ENCODE data around the gene TMPRSS15.

TMPRSS15 gene

DNA sequence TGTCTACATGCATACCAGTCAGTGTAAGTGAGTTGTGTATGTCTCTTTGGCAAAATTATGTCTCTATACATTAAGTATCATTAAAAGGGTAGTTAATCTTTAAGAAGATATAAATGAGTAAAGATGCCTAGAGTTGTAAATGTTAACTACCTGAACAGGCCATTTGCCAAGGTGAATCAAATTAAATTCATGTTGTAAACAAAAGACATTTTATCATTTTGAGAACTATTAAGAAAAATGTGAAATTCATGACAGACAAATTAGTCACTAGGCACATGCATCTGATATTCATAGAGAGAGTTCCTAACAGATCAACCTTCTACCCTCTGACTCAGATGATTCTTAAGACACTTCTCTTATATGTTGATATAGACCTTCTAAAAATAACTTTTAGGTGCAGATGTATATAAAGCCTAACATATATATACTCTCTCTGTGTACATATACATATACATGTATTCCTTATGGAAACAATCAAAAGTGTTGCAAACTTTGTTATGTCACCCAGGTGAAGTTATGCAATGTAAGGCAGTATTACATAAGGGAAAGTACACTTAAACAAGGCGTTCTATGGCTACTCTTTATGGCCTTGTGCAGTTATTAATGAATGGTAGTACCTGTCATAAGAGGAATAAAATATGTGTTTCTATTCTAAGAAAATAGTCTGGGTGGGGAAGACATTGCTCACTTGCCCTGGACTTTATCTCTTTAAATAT lies at the start of gene TMPRSS15:
Gene TMPRSS15 (minus strand): TSS at position 51 of the 716 bp plus-strand sequence. CDS start 163 bp downstream, outside the sequence.
- DNase-seq: peak; percentile 8

DNA sequence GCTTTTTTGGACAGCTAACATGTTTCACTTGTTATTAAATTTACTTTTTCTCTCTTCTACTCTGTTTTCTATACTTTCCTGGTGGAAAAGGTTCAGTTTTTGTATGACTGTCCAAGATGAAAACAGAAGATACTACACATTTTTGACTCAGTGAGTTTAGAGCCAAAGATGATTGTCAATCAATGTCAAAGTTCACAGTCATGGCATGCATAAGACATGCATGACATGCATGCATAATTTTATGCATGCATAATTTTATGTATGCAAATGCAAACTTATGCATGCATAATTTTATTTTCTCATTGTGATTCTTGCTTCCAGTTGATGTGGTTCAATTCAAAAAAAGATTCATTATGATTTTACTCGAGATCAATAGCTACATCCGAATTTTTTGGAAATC lies 48.1 kb upstream of the TMPRSS15 start:
- DNase-seq: no peak

DNA sequence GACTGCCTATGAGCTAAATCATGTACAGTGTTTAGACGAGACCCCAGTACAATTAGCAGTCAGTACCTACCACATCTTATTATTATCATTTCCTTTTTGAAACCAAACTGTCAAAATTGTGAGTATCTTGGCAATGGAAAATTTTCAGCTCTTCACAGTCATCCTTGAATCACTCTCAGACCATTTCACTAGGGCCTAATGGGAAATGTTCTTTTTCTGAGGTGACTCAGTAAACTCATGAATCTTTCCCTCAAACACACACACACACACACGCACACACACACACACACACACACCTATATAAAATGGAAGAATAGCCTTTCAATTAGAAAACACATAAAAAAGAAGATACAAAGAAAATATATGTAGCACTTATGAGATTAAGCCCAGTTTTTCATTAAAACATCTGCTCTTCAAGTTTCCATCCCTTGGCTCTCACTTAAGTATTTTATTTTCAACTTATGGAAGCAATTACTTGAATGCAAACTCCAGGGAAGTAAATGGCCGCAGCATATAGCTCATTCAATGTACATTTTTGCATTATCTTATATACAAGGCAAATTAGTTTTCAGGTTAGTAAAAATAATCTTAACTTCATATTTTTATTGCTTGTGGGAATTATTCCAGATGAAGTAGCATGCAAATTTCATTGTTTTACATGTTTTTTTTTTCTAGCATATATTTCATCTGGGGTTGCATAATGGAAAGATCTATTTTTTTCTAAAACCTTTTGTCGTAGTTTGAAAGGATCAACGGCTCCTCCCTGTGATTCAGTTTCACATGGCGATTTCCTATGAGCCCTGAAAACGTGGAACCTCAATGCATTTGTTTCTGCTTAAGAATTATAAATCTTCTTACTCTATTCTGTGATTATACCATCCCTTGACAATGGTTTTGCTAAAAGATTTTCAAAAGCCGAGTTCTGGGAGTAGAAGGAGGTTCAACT lies 46.3 kb upstream of the TMPRSS15 start:
- DNase-seq: peak; percentile 59

DNA sequence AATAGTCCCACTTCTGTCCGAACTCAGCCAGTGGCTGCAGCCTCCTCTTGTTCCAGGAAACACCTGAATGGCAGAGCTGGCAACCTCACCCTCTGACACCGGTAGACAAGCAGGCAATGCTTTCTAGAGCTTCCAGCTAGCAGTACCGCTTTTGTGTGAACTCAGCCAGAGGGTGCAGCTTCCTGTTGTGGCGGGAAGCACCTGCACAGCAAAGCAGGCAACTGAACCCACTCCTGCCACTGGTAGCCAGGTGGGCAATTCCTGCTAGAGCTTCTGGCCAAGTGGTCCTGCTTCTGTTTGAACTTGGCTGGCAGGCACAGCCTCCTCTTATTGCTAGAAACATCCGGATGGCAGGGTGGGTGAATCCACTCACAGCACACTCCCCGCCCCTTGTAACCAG lies 40.1 kb upstream of the TMPRSS15 start:
- no peak for DNase-seq

DNA sequence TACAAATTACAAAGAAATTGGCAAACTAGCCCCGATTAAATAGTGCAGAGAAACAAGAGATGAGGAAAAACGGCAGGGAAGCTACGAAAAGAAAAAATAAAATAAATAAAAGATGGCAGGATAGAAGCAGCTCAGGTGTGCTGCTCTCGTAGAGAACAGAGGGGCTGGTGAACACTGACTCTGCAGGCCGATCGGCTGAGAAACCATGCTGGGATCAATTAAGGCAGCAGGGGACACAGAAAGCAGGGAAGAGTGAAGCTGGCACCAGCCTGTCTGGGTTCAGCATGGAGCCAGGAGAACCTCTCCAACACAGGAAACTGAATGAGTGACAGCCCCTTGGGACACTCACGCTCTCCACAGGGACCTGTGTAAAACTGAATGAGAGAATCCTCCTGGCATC lies 39.5 kb upstream of the TMPRSS15 start:
- no peak for DNase-seq

DNA sequence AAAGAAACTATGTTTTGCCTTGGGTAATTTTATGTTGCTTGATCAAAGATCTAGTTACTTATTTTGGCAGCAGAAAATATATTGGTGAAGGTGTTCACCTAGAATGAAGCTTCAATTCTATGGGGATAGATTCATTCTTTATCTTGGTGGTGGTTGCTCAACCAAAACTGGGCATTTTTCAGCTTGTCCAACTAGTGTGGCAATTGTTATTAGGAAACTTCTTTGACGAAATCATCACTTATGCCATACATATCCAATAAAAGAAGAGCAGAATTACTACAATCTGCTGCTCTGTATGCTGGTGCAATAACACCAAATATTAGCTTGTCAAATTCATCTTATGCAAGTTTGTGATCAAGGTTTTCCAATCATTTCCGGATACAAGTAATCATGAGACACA lies 26.8 kb upstream of the TMPRSS15 start:
- no peak for DNase-seq

DNA sequence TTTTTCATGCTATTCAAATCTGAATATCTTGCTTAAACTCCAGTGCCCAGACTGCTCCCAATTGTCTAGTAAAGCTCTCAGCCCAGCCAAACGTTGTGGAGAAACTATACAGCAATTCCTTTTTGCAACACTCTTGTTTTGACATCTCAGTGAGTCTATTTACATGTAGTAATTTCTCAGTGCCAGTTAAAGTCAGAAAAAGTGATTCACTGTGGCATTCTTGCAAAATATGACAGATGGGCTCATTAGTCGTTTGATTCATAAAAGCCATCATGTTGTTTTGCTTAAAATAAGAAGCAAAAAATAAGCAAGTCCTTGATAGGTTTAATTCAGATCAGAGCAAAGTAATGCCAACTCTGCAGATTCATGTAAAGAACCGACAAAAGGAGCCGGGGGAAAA lies 20.7 kb upstream of the TMPRSS15 start:
- DNase-seq: no peak

DNA sequence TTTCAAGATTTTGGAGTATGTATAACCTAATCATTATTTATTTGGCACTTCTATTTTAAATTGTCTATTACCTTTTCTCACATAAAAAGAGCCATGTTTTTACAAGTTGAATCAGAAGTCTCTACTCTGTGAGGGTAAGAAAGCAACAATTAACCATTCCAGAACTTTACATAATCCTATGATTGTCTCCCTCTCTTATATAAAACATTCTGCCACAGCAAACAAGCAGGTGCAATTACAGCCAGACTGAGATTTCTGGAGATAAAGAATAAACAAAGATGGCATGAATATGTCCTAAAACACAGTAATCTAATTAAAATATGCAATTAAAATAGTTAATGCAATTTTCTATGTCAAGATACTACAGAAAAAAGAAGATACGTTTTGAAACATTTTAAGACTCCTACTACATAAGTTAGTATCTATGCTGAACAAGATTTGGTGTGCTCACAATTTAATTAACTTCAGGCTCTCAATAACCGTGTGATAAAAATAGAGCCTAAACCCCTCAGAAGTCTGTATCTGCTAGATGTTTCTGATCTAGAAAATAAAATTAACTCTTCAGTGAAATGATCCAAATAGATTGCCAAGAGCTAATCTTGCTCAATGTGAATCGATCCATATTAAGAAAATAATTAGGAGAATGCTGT lies 13.7 kb upstream of the TMPRSS15 start:
- no peak for DNase-seq

DNA sequence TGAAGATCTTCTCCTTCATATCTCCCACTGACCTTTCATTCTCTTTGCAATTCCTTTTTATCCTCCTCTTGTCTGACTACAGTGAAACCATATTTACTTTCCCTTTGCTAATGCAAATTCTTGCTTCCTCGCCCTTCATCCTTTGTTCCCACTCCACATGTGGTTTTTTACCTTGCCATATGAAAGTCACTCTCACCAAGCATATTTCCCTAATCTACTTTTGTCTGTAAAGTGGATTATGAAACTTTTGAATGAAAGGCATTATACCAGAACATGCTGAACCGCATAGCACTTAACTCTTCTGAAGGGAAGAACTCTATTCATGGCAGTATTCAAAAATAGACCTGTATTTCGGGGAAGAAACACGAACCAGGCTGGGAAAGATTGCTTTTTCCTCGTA lies 8.0 kb upstream of the TMPRSS15 start:
- no peak for DNase-seq

DNA sequence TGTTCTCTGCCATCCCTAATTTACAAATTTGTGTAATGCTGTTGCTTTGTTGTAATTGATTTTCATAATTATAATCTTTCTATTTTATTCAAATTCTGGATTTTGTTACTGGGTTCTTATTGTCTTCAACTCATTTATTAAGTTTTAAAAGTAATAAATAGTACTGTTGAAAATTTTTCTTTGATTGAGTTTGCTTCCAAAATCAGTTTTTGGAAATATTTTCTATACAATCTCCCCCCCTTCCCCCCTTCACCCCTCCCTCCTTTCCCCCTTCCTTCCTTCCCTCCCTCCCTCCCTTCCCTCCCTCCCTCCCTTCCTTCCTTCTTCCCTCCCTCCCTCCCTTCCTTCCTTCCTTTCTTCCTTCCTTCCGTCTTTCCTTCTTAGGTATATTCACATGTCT lies 6.0 kb upstream of the TMPRSS15 start:
- DNase-seq: no peak

DNA sequence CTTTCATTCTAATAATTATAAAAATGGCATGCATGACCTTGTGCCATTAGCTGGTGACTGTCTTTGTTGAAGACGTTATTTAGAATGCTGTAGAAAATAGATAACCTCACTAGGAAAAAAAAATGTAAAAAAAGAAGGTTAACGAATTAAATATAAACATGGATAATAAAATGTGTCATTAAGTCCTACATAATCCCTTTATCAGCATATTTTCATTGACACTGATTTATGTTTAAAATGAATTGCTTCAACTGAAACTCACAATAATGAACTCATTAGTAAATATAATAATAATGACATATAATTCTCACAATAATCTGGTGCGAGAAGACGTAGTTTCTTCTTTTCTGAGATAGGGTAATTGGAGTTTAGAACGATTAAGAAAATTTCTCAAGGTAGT lies 4.7 kb downstream of the TMPRSS15 start:
- no peak for DNase-seq

DNA sequence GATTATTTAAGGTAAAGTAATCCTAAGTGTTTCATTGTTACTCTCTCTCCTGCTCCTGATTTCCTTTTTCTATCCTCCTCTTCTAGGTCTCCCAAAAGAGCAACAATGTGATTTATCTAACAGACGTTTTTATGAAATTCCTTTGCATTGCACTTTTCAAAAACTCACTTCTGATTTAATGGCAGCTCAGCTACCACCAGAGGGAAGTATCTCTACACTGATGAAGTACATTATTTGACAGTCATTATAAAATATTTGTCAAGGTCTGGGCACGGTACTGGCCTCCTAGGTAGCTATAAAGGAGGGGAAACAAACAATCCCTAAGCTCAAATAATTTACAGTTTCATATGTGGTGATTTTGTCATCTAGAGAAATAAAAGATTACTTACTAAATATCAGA lies 15.6 kb downstream of the TMPRSS15 start:
- peak; percentile 3 for DNase-seq

DNA sequence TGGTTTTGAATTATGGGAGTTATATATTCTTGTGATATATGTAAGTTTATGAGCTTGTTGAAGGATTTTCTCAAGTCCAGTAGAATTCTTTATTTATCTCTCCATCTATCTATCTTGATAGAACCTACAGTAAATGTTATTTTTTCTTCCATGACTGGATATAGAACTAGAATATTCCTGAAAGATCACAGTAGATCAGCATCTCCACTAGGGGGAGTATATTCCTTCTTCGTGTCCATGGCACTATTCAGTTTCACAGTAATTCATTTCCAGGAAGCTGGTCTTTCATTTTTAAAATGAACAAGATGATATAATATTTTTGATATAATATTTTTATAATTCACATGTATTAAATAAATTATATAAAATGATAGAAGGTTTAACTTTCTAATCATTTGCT lies 18.8 kb downstream of the TMPRSS15 start:
- DNase-seq: peak; percentile 45

DNA sequence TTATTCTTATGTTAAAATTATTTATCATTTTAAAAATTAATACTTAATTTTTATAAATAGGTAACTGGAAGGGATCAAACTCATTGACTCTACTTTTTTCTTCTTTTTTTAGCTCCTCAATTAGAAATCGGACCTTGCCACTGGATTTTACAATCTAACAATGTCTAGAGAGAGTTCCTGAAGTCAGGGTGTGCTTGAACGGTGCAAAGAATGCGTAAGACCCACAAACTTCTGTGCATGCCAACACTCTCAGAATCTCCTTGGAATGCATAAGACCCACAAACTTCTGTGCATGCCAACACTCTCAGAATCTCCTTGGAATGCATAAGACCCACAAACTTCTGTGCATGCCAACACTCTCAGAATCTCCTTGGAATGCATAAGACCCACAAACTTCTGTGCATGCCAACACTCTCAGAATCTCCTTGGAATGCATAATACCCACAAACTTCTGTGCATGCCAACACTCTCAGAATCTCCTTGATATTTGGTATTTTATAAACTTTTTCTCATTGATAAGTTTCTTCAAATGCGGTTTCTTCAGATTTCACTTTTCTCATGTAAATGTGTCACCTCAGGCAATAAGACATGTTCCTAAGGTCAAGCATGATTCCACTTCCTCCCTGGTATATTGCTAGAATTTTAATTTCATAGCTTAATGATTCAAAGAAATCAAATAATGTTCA lies 20.5 kb downstream of the TMPRSS15 start:
- DNase-seq: peak; percentile 24

DNA sequence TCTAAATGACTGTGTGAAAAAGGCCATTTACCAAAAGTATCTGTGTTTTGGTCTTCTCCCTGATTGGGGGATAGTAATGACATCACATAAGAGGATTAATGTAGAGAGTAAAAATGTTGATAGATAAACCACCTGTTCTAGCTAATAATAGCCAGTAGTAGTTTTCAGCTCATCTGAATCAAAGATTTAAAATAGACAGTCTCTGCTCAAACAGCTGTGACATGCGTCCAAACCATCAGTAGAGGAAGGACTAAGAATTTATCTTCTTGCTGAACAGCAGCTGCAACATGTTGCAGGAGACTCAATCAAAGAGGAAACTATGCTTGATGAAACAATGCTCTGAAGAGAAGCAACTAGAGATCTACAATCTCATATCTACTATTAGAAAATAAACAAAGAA lies 21.4 kb downstream of the TMPRSS15 start:
- DNase-seq: no peak

DNA sequence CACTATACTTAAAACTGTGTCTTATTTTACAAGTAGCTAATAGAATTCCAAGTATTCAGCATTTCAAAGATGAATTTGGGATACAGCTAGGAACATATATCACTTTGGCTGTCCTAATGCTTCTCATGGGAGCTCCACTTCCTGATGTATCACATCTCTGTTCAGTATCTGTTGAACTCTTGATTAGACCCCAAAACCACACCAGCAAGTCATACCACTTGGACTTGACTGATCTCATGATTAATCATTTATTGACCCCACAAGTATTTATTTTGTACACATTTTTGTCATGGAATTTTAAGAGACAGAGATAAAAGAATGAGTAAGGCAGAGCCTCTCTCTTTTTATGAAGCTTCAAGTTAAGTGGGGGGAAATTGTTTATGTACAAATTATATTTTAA lies 30.0 kb downstream of the TMPRSS15 start:
- peak; percentile 78 for DNase-seq

DNA sequence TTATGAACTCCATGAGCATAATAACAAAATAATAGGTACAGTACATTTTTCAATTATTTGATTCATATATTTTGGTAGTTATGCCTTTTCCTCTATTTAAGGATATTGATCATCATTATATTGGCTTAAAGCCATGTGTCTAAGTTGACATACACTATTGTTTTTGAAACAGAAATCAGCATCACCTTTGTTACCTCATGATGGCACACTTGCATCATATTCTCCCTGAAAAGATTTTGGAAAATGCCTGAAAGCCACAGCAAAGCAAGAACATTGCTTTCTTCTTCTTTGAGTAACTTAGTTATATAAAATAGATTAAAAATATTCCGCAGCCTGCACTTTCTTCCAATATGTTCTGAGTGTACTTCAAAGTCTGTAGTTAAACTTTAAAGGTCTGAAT lies 33.3 kb downstream of the TMPRSS15 start:
- DNase-seq: no peak

DNA sequence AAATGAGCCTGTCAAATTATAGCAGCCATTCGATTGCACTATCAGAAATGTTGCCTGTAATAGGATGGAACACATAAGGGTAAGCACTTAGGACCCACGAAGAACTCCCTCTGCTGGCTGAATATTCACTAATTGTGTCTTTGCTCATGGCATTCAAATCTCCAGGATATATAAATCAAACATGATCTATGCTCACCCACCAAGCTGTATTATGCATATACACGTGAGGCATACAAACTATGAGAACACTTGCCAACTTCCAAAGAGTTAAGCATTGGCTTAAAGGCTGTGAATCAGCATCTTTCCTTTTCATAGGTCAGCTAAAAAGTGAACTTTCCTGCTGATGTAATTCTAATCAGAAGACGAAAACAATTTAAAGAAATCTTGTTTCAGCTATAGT lies 34.5 kb downstream of the TMPRSS15 start:
- peak; percentile 51 for DNase-seq

DNA sequence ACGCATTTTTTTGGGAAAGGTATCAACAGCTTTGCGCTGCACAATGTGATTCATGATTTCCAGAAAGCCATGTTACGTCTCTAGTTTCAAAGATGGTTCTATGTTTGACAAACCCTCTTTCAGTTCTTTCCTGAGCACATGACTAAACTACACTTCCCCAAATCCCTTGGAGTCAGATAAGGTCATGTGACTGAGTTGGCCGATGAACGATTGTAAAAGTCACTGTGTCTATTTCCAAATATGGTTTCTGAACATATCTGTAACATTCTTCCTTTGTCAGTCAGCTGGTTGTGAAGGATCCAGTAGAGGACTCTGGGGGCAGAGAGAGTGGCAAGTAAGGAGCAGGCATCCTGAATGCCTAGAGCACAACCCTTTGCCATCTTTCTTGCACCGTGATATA lies 35.4 kb downstream of the TMPRSS15 start:
- peak; percentile 15 for DNase-seq

DNA sequence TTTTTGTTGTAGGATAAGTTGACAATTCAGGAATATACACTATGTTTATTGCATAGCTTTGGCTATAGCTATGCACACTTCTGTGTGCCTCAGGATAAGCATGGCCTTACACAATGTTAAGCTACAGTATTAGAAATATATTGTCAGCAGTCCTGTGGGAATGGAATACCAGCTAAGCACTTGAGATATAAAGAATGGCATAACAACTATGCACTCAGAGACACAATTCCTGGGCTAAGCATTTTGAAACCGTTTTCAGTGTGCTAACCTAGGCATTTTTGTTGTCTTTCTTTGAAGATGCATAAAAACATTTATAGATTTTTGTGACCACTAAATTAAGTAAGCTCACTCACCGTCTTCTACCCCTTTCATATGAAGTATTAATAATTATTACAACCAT lies 46.8 kb downstream of the TMPRSS15 start:
- DNase-seq: no peak

DNA sequence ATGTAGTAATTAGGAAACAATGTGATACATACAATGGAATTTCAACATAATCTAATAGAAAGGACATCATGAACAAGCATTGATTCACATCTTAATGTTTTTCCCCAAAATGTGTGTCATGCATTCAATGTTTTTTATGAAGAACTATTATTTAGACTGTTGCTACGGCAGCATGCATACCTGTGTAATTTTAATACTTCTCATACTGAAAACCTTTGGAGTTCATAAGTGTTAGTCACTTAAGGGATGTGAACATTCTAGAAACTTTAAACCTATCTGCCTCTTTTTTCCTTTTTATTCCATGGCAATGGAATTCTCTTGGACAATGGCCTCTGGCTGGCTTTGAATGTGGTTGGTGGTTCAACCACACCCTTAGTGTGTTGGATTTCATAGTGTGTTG lies 48.6 kb downstream of the TMPRSS15 start:
- peak; percentile 13 for DNase-seq

DNA sequence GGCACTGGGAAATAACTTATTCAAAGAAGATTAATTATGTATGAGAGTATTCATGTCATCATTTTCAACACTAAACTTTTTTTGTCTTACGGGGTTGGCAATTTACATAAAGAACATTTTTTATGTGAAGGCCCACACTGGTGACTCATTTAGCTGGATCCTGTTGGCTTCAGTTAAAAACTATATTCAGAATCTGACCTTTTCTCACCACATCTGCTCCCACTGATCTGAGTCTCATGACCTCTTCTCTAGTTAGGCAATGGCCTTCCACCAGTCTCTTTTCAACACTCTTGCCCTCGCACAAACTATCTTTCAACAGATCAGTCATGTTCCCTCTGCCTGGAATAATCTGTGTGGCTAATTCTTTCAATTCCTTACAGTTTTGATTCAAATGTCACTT lies 53.4 kb downstream of the TMPRSS15 start:
- DNase-seq: peak; percentile 75

DNA sequence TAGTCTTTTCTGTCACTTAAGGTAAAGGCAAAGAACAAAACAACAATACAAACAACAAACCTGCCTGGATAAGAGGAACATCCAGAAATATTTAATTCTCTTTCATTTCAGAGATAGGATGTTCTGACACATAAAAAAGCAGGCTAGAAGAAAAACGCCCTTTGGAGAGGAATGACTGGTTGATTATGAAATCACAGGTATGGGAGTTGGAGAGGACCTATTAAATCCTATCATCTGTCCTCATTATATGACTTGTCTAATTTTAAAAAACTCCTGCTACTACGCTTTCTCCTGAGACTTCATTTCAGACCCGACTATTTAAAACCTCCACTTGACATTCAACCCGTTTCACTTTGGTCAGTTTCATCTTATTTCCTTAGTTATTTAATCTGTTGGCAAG lies 54.1 kb downstream of the TMPRSS15 start:
- no peak for DNase-seq
